GM23338 (cell line): Measurements from ENCODE around the gene NTNG2. TPM values are rescaled to one million over a fixed set of nuclear protein-coding genes. Genes with fewer than 3 reads are reported as not detected.

Experiments used
- ATAC-seq: fragments of 200-7000 bp; cut with Tn5 transposase; 3 replicates; pipeline ENCODE4 v1.9.1; 2020
- DNase-seq: peaks from one replicate; pipeline ENCODE4 v3.0.0-alpha.2; 2015; ENCODE audit warnings: low spot score
- H2AFZ ChIP-seq: fragments of 200-600 bp; sonication (generic); 2 replicates; pipeline ENCODE4 v1.8.0; 2016; ENCODE audit warnings: antibody characterized with exemption, mild to moderate bottlenecking, moderate library complexity
- H3F3A ChIP-seq: fragments of 200-600 bp; sonication (generic); replicated peaks from 2 replicates; pipeline ENCODE4 v1.8.0; 2017; ENCODE audit warnings: antibody characterized with exemption, mixed run types, low read depth
- H3K27ac ChIP-seq: fragments of 200-600 bp; sonication (generic); 2 replicates; pipeline ENCODE4 v1.6.1; 2016; ENCODE audit warnings: low read depth
- H3K27me3 ChIP-seq: fragments of 200-600 bp; sonication (generic); 2 replicates; pipeline ENCODE4 v1.8.0; 2016; ENCODE audit warnings: mild to moderate bottlenecking, mixed run types, moderate library complexity; ENCODE audit not compliant: insufficient read depth
- H3K36me3 ChIP-seq: fragments of 200-600 bp; sonication (generic); 2 replicates; pipeline ENCODE4 v1.8.0; 2016; ENCODE audit warnings: mild to moderate bottlenecking; ENCODE audit not compliant: insufficient read depth
- H3K4me1 ChIP-seq: fragments of 200-600 bp; sonication (generic); 2 replicates; pipeline ENCODE4 v1.8.0; 2016; ENCODE audit warnings: mild to moderate bottlenecking, moderate library complexity; ENCODE audit not compliant: insufficient read depth
- H3K4me2 ChIP-seq: fragments of 200-600 bp; sonication (generic); 2 replicates; pipeline ENCODE4 v1.7.1; 2017; ENCODE audit warnings: mixed run types
- H3K4me3 ChIP-seq: fragments of 200-600 bp; sonication (generic); 2 replicates; pipeline ENCODE4 v1.6.1; 2016; ENCODE audit warnings: mixed run types
- H3K79me2 ChIP-seq: fragments of 200-600 bp; sonication (generic); replicated peaks from 2 replicates; pipeline ENCODE4 v1.8.0; 2017; ENCODE audit warnings: mild to moderate bottlenecking; ENCODE audit not compliant: insufficient read depth
- H3K9me2 ChIP-seq: fragments of 200-600 bp; sonication (generic); 2 replicates; pipeline ENCODE4 v1.8.0; 2017; ENCODE audit not compliant: insufficient read depth
- H4K20me1 ChIP-seq: fragments of 200-600 bp; sonication (generic); replicated peaks from 2 replicates; pipeline ENCODE4 v1.8.0; 2017; ENCODE audit warnings: mild to moderate bottlenecking; ENCODE audit not compliant: insufficient read depth
- H3K27ac Mint-ChIP-seq: 2 replicates; pipeline ENCODE4 v1.8.0; 2020; ENCODE audit warnings: inconsistent platforms, mild to moderate bottlenecking, moderate library complexity, mixed read lengths
- H3K27me3 Mint-ChIP-seq: 3 replicates; pipeline ENCODE4 v1.8.0; 2022; ENCODE audit warnings: low read depth, mild to moderate bottlenecking, moderate library complexity, mixed read lengths, inconsistent platforms; ENCODE audit not compliant: insufficient read depth, poor library complexity
- H3K36me3 Mint-ChIP-seq: 3 replicates; pipeline ENCODE4 v1.8.0; 2021; ENCODE audit warnings: low read depth, mild to moderate bottlenecking, inconsistent platforms, moderate library complexity, mixed read lengths
- H3K4me1 Mint-ChIP-seq: 3 replicates; pipeline ENCODE4 v1.8.0; 2020; ENCODE audit warnings: mild to moderate bottlenecking, inconsistent platforms, mixed read lengths
- H3K4me3 Mint-ChIP-seq: 3 replicates; pipeline ENCODE4 v1.8.0; 2021; ENCODE audit warnings: moderate library complexity, mild to moderate bottlenecking, inconsistent platforms, mixed read lengths
- H3K9me3 Mint-ChIP-seq: 3 replicates; pipeline ENCODE4 v1.8.0; 2020; ENCODE audit warnings: moderate library complexity, mild to moderate bottlenecking, inconsistent platforms, mixed read lengths
- CREB1 ChIP-seq: fragments of 250-450 bp; sonication (Bioruptor Pico); IDR thresholded peaks from 2 replicates; pipeline ENCODE4 v1.5.0; 2020; ENCODE audit warnings: low read depth, mild to moderate bottlenecking, moderate library complexity
- NANOG ChIP-seq: IDR thresholded peaks from 2 replicates; pipeline ENCODE4 v1.6.1; 2016; ENCODE audit warnings: antibody characterized with exemption, borderline replicate concordance
- STAT1 ChIP-seq: IDR thresholded peaks from one replicate; pipeline ENCODE4 v1.6.1; 2016; ENCODE audit warnings: antibody characterized with exemption; ENCODE audit not compliant: unreplicated experiment
- ZNF114 ChIP-seq: fragments of 250-450 bp; sonication (Bioruptor Pico); IDR thresholded peaks from 2 replicates; pipeline ENCODE4 v1.5.0; 2020; ENCODE audit warnings: mild to moderate bottlenecking, moderate library complexity
- ZNF331 ChIP-seq: fragments of 250-450 bp; sonication (Bioruptor Pico); IDR thresholded peaks from 2 replicates; pipeline ENCODE4 v1.5.0; 2020; ENCODE audit warnings: low read depth, mild to moderate bottlenecking, moderate library complexity
- polyA plus RNA-seq: library from polyadenylated mRNA; unstranded; fragments of >200 nt; fragmentation: Nextera tagmentation; extraction: Ambion mirVana; gene quantifications from 2 replicates; pipeline ENCODE4 v1.2.1, GENCODE V29; 2016
- total RNA-seq: library from RNA; depleted of rRNA; stranded (reverse); fragments of >200 nt; shearing (Covaris generic); gene quantifications from 2 replicates; pipeline ENCODE4 v1.2.3, GENCODE V29; 2014
- TF ChIP-seq, protein P1 (sequence below): IDR thresholded peaks from 2 replicates; pipeline ENCODE4 v1.6.1; 2016; ENCODE audit warnings: antibody characterized with exemption
- TF ChIP-seq, protein P2 (sequence below): fragments of 250-450 bp; sonication (Bioruptor Pico); IDR thresholded peaks from 2 replicates; pipeline ENCODE4 v1.5.0; 2020; ENCODE audit warnings: mild to moderate bottlenecking, moderate library complexity
- TF ChIP-seq, protein P3 (sequence below): IDR thresholded peaks from one replicate; pipeline ENCODE4 v1.6.1; 2018; ENCODE audit warnings: antibody characterized with exemption; ENCODE audit not compliant: unreplicated experiment
- TF ChIP-seq, protein P4 (sequence below), 2 experiments: fragments of 200-600 bp in 1 of 2; sonication (generic) in 1 of 2; conservative IDR thresholded peaks; 2 replicates each; pipeline versions ENCODE4 v1.5.1 to v1.6.1; 2016 to 2017; ENCODE audit warnings: antibody characterized with exemption in 2 of 2, low read depth in 2 of 2, mild to moderate bottlenecking in 2 of 2, moderate library complexity in 1 of 2

The NTNG2 gene
- total and polyA plus RNA-seq, 2 experiments from 2014 or later = 0.99 to 1.7 TPM

DNA sequence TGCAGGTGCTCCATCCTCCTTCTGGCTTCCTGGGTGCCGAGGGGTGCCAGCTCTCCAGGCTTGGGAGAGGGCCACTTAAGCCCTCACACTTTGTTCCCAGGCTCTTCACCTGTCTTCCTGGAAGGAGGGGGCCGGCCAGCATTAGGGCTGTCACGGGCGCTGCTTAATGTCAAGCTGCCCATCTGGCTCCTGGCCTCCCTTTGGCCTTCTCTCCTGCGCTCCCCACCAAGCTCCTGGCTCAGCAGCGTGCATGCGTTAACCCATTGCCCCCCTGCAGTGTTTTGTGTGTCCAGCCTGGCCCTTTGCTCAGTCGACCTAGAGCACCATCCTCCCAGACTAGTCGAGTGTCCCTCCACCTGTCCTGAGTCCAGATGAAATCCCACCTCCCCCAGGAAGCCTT, 21.3 kb downstream of the NTNG2 start:
- peaks cover 53% of the 10 kb centered on the region for H3K4me1 Mint-ChIP-seq
- no peaks in the 10 kb centered on the region for H3K79me2 ChIP-seq
- TF ChIP-seq, protein P1, sequence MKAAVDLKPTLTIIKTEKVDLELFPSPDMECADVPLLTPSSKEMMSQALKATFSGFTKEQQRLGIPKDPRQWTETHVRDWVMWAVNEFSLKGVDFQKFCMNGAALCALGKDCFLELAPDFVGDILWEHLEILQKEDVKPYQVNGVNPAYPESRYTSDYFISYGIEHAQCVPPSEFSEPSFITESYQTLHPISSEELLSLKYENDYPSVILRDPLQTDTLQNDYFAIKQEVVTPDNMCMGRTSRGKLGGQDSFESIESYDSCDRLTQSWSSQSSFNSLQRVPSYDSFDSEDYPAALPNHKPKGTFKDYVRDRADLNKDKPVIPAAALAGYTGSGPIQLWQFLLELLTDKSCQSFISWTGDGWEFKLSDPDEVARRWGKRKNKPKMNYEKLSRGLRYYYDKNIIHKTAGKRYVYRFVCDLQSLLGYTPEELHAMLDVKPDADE = no peak
- H3K9me3 Mint-ChIP-seq = no peaks in the 10 kb centered on the region
- H3K27ac ChIP-seq = no peak overlapping the region
- no peak overlapping the region for H2AFZ ChIP-seq
- H3K4me1 ChIP-seq = peaks cover 47% of the 10 kb centered on the region
- H3K36me3 ChIP-seq = no peaks in the 10 kb centered on the region
- no peaks in the 10 kb centered on the region for H3K9me2 ChIP-seq
- H4K20me1 ChIP-seq = no peaks in the 10 kb centered on the region
- DNase-seq (no peak), ATAC-seq (no peak; the same call in 2 of the 3 replicates)
- H3K4me3 ChIP-seq = no peak overlapping the region
- H3K4me2 ChIP-seq = peak overlapping the region; percentile 77
- peaks cover 38% of the 10 kb centered on the region for H3K27me3 Mint-ChIP-seq
- H3K4me3 Mint-ChIP-seq = no peak overlapping the region
- H3K27ac Mint-ChIP-seq = no peak overlapping the region
- no peaks in the 10 kb centered on the region for H3F3A ChIP-seq
- peaks cover 17% of the 10 kb centered on the region for H3K27me3 ChIP-seq
- H3K36me3 Mint-ChIP-seq = no peaks in the 10 kb centered on the region

DNA sequence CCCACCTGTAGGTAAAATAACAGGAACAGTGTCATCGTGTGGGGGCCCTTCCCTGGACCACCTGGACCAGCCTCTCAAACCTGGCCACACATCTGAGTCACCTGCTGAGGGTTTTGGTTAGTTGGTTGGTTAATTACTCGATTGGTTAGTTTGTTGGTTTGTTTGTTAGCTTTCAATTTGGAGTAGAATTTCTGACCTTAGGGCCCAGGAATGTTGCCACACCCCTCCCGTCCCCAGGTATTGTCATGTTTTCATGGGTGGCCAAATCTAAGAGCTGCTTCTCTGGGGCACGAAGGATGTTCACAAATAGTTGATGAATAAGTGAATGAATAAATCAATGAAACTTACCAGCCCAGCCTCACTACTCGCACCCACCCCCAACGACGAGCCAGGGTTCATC, 21.9 kb downstream of the NTNG2 start:
- Histone ChIP-seq H4K20me1 (no peaks in the 10 kb centered on the region), H3F3A (no peaks in the 10 kb centered on the region), H3K79me2 (no peaks in the 10 kb centered on the region), H3K27ac (0 out of 2 replicates have a peak overlapping the region, but pooled peaks have one; percentile 39), H2AFZ (no peak overlapping the region), H3K9me2 (no peaks in the 10 kb centered on the region), H3K4me1 (peaks cover 47% of the 10 kb centered on the region), H3K36me3 (no peaks in the 10 kb centered on the region), H3K4me3 (no peak overlapping the region), H3K27me3 (peaks cover 17% of the 10 kb centered on the region), H3K4me2 (peak overlapping the region; percentile 77)
- peaks cover 53% of the 10 kb centered on the region for H3K4me1 Mint-ChIP-seq
- peaks cover 42% of the 10 kb centered on the region for H3K27me3 Mint-ChIP-seq
- DNase-seq (peak; percentile 58), ATAC-seq (no peak)
- no peak overlapping the region for H3K27ac Mint-ChIP-seq
- TF ChIP-seq, protein P2, sequence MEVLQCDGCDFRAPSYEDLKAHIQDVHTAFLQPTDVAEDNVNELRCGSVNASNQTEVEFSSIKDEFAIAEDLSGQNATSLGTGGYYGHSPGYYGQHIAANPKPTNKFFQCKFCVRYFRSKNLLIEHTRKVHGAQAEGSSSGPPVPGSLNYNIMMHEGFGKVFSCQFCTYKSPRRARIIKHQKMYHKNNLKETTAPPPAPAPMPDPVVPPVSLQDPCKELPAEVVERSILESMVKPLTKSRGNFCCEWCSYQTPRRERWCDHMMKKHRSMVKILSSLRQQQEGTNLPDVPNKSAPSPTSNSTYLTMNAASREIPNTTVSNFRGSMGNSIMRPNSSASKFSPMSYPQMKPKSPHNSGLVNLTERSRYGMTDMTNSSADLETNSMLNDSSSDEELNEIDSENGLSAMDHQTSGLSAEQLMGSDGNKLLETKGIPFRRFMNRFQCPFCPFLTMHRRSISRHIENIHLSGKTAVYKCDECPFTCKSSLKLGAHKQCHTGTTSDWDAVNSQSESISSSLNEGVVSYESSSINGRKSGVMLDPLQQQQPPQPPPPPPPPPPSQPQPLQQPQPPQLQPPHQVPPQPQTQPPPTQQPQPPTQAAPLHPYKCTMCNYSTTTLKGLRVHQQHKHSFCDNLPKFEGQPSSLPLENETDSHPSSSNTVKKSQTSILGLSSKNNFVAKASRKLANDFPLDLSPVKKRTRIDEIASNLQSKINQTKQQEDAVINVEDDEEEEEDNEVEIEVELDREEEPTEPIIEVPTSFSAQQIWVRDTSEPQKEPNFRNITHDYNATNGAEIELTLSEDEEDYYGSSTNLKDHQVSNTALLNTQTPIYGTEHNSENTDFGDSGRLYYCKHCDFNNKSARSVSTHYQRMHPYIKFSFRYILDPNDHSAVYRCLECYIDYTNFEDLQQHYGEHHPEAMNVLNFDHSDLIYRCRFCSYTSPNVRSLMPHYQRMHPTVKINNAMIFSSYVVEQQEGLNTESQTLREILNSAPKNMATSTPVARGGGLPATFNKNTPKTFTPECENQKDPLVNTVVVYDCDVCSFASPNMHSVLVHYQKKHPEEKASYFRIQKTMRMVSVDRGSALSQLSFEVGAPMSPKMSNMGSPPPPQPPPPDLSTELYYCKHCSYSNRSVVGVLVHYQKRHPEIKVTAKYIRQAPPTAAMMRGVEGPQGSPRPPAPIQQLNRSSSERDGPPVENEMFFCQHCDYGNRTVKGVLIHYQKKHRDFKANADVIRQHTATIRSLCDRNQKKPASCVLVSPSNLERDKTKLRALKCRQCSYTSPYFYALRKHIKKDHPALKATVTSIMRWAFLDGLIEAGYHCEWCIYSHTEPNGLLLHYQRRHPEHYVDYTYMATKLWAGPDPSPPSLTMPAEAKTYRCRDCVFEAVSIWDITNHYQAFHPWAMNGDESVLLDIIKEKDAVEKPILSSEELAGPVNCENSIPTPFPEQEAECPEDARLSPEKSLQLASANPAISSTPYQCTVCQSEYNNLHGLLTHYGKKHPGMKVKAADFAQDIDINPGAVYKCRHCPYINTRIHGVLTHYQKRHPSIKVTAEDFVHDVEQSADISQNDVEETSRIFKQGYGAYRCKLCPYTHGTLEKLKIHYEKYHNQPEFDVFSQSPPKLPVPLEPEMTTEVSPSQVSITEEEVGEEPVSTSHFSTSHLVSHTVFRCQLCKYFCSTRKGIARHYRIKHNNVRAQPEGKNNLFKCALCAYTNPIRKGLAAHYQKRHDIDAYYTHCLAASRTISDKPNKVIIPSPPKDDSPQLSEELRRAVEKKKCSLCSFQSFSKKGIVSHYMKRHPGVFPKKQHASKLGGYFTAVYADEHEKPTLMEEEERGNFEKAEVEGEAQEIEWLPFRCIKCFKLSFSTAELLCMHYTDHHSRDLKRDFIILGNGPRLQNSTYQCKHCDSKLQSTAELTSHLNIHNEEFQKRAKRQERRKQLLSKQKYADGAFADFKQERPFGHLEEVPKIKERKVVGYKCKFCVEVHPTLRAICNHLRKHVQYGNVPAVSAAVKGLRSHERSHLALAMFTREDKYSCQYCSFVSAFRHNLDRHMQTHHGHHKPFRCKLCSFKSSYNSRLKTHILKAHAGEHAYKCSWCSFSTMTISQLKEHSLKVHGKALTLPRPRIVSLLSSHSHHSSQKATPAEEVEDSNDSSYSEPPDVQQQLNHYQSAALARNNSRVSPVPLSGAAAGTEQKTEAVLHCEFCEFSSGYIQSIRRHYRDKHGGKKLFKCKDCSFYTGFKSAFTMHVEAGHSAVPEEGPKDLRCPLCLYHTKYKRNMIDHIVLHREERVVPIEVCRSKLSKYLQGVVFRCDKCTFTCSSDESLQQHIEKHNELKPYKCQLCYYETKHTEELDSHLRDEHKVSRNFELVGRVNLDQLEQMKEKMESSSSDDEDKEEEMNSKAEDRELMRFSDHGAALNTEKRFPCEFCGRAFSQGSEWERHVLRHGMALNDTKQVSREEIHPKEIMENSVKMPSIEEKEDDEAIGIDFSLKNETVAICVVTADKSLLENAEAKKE (CRISPR knock-in tag) = no peak
- TF ChIP-seq, protein P3, sequence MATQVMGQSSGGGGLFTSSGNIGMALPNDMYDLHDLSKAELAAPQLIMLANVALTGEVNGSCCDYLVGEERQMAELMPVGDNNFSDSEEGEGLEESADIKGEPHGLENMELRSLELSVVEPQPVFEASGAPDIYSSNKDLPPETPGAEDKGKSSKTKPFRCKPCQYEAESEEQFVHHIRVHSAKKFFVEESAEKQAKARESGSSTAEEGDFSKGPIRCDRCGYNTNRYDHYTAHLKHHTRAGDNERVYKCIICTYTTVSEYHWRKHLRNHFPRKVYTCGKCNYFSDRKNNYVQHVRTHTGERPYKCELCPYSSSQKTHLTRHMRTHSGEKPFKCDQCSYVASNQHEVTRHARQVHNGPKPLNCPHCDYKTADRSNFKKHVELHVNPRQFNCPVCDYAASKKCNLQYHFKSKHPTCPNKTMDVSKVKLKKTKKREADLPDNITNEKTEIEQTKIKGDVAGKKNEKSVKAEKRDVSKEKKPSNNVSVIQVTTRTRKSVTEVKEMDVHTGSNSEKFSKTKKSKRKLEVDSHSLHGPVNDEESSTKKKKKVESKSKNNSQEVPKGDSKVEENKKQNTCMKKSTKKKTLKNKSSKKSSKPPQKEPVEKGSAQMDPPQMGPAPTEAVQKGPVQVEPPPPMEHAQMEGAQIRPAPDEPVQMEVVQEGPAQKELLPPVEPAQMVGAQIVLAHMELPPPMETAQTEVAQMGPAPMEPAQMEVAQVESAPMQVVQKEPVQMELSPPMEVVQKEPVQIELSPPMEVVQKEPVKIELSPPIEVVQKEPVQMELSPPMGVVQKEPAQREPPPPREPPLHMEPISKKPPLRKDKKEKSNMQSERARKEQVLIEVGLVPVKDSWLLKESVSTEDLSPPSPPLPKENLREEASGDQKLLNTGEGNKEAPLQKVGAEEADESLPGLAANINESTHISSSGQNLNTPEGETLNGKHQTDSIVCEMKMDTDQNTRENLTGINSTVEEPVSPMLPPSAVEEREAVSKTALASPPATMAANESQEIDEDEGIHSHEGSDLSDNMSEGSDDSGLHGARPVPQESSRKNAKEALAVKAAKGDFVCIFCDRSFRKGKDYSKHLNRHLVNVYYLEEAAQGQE = no peak
- TF ChIP-seq NANOG = no peak
- TF ChIP-seq ZNF331 = no peak
- TF ChIP-seq, protein P4, sequence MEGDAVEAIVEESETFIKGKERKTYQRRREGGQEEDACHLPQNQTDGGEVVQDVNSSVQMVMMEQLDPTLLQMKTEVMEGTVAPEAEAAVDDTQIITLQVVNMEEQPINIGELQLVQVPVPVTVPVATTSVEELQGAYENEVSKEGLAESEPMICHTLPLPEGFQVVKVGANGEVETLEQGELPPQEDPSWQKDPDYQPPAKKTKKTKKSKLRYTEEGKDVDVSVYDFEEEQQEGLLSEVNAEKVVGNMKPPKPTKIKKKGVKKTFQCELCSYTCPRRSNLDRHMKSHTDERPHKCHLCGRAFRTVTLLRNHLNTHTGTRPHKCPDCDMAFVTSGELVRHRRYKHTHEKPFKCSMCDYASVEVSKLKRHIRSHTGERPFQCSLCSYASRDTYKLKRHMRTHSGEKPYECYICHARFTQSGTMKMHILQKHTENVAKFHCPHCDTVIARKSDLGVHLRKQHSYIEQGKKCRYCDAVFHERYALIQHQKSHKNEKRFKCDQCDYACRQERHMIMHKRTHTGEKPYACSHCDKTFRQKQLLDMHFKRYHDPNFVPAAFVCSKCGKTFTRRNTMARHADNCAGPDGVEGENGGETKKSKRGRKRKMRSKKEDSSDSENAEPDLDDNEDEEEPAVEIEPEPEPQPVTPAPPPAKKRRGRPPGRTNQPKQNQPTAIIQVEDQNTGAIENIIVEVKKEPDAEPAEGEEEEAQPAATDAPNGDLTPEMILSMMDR (conservative IDR thresholded peaks at IDR 0.05; ENCODE audit: low read depth in 2 of 2) = no peak
- no peak for TF ChIP-seq ZNF114 (CRISPR knock-in tag)
- TF ChIP-seq STAT1 = no peak
- no peak for TF ChIP-seq CREB1 (CRISPR knock-in tag)
- H3K36me3 Mint-ChIP-seq = no peaks in the 10 kb centered on the region
- no peak overlapping the region for H3K4me3 Mint-ChIP-seq
- H3K9me3 Mint-ChIP-seq = no peaks in the 10 kb centered on the region
